Neural progenitor cell (in vitro differentiated cells): ENCODE results near the gene CTR9.

Experiments
- EZH2 ChIP-seq: fragments of 200-600 bp; sonication (generic); IDR thresholded peaks from 2 replicates; pipeline ENCODE4 v1.6.1; 2017; ENCODE audit warnings: antibody characterized with exemption, mild to moderate bottlenecking, moderate library complexity
- EZH2phosphoT487 ChIP-seq: fragments of 200-600 bp; sonication (generic); IDR thresholded peaks from 2 replicates; pipeline ENCODE4 v1.6.1; 2017; ENCODE audit warnings: antibody characterized with exemption
- TF ChIP-seq, protein P1 (sequence below): fragments of 200-600 bp; sonication (generic); IDR thresholded peaks from 2 replicates; pipeline ENCODE4 v1.5.1; 2017; ENCODE audit warnings: antibody characterized with exemption, mild to moderate bottlenecking

- TF ChIP-seq, protein P1, sequence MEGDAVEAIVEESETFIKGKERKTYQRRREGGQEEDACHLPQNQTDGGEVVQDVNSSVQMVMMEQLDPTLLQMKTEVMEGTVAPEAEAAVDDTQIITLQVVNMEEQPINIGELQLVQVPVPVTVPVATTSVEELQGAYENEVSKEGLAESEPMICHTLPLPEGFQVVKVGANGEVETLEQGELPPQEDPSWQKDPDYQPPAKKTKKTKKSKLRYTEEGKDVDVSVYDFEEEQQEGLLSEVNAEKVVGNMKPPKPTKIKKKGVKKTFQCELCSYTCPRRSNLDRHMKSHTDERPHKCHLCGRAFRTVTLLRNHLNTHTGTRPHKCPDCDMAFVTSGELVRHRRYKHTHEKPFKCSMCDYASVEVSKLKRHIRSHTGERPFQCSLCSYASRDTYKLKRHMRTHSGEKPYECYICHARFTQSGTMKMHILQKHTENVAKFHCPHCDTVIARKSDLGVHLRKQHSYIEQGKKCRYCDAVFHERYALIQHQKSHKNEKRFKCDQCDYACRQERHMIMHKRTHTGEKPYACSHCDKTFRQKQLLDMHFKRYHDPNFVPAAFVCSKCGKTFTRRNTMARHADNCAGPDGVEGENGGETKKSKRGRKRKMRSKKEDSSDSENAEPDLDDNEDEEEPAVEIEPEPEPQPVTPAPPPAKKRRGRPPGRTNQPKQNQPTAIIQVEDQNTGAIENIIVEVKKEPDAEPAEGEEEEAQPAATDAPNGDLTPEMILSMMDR: no peak
- TF ChIP-seq EZH2 (no peak), EZH2phosphoT487 (no peak)
Measured at GRCh38 chr11:10823152-10823579, 72.1 kb downstream of the CTR9 start.
